HG03064 (cell line): ENCODE results near the gene DHX57.

ENCODE experiments used
- ATAC-seq: cut with Tn5 transposase; IDR thresholded peaks from one replicate; pipeline ENCODE4 v1.9.1; 2021; ENCODE audit warnings: low read depth; ENCODE audit not compliant: unreplicated experiment

DHX57 gene

GRCh38 chr2:38875576-38876367, at the start of gene DHX57, which contains the start of gene MORN2:
Gene DHX57 (minus strand): TSS chr2:38875934. CDS start chr2:38868405, 7,529 bp downstream.
Gene MORN2 (plus strand): TSS chr2:38875976.
- peak; percentile 100 for ATAC-seq

- ATAC-seq: no peak
Measured at GRCh38 chr2:38922902-38923301, 47.2 kb upstream of the DHX57 start.

- no peak for ATAC-seq
Measured at GRCh38 chr2:38922389-38922788, 46.7 kb upstream of the DHX57 start.

GRCh38 chr2:38912619-38913018, 36.9 kb upstream of the DHX57 start:
- ATAC-seq: no peak

GRCh38 chr2:38911191-38911590, 35.5 kb upstream of the DHX57 start:
- no peak for ATAC-seq

- ATAC-seq: no peak
Measured at GRCh38 chr2:38909872-38910271, 34.1 kb upstream of the DHX57 start.

- ATAC-seq: peak; percentile 92
Measured at GRCh38 chr2:38907743-38908562, 32.2 kb upstream of the DHX57 start.

GRCh38 chr2:38907242-38907641, 31.5 kb upstream of the DHX57 start:
- no peak for ATAC-seq

GRCh38 chr2:38905251-38905650, 29.5 kb upstream of the DHX57 start:
- no peak for ATAC-seq

- no peak for ATAC-seq
Measured at GRCh38 chr2:38900726-38901125, 25.0 kb upstream of the DHX57 start.

- ATAC-seq: no peak
Measured at GRCh38 chr2:38898256-38898655, 22.5 kb upstream of the DHX57 start.

- no peak for ATAC-seq
Measured at GRCh38 chr2:38892819-38893218, 17.1 kb upstream of the DHX57 start.

- ATAC-seq: no peak
Measured at GRCh38 chr2:38889575-38889974, 13.8 kb upstream of the DHX57 start, which contains the start of gene ARHGEF33. Gene ARHGEF33 (plus strand): TSS chr2:38889875. CDS start chr2:38919448, 29,573 bp downstream.

GRCh38 chr2:38889045-38889444, 13.3 kb upstream of the DHX57 start:
- ATAC-seq: no peak

- no peak for ATAC-seq
Measured at GRCh38 chr2:38887902-38888554, 12.3 kb upstream of the DHX57 start.

- no peak for ATAC-seq
Measured at GRCh38 chr2:38887347-38887746, 11.6 kb upstream of the DHX57 start.

GRCh38 chr2:38886063-38886462, 10.3 kb upstream of the DHX57 start:
- no peak for ATAC-seq

GRCh38 chr2:38876407-38876806, 673 bp upstream of the DHX57 start:
- ATAC-seq: no peak

- ATAC-seq: no peak
Measured at GRCh38 chr2:38875227-38875575, 533 bp downstream of the DHX57 start.

GRCh38 chr2:38873763-38874162, 2.0 kb downstream of the DHX57 start:
- no peak for ATAC-seq

- no peak for ATAC-seq
Measured at GRCh38 chr2:38871432-38871831, 4.3 kb downstream of the DHX57 start.
